Panc1 (cell line): ENCODE results near the gene ZBTB7A. TPM values are rescaled to one million over a fixed set of nuclear protein-coding genes. Genes with fewer than 3 reads are reported as not detected.
A peak's percentile ranks its signal among the peaks of the same experiment; 100 is the strongest.

ENCODE experiments used
- ATAC-seq: fragments of 200-7000 bp; cut with Tn5 transposase; 2 replicates; pipeline ENCODE4 v1.9.1; 2020; ENCODE audit warnings: mild to moderate bottlenecking, moderate library complexity
- BruUV-seq: library from RNA; stranded (reverse); fragments of 400-500 nt; replicated peaks from 2 replicates; lab custom pipeline; 2021; lab: Mats Ljungman, UMichigan
- CTCF ChIA-PET: fragments of 300-600 bp; sonication (Branson Sonifier 250); formaldehyde crosslinking; loops from one replicate; lab custom pipeline; 2022; ENCODE audit warnings: antibody characterized with exemption; lab: Charles Lee
- POLR2A ChIA-PET: fragments of 300-600 bp; sonication (Branson Sonifier 250); formaldehyde crosslinking; loops from one replicate; lab custom pipeline; 2022; ENCODE audit warnings: antibody characterized with exemption; lab: Charles Lee
- DNase-seq: peaks from one replicate; pipeline ENCODE4 v3.0.0-alpha.2; 2010; ENCODE audit warnings: low read depth, low spot score
- H3K27ac ChIP-seq: 2 replicates; pipeline ENCODE4 v1.5.1; 2011; ENCODE audit warnings: mild to moderate bottlenecking, low read length, inconsistent platforms
- H3K27me3 ChIP-seq: fragments of 200-500 bp; sonication (Bioruptor generic); 2 replicates; pipeline ENCODE4 v1.6.0; 2014; ENCODE audit warnings: low read length, inconsistent platforms; ENCODE audit not compliant: control insufficient read depth, insufficient read depth
- H3K36me3 ChIP-seq: fragments of 200-500 bp; sonication (Bioruptor generic); 2 replicates; pipeline ENCODE4 v1.5.1; 2014; ENCODE audit warnings: inconsistent platforms, mild to moderate bottlenecking, low read length, moderate library complexity; ENCODE audit not compliant: control insufficient read depth, insufficient read depth
- H3K4me1 ChIP-seq: 2 replicates; pipeline ENCODE4 v1.5.1; 2011; ENCODE audit warnings: inconsistent platforms, mild to moderate bottlenecking, low read length, moderate library complexity; ENCODE audit not compliant: control insufficient read depth, insufficient read depth
- H3K4me3 ChIP-seq, 2 experiments: 2 replicates each; pipeline ENCODE4 v1.5.1; 2011 to 2012; ENCODE audit warnings: low read depth in 2 of 2, low read length in 2 of 2, mild to moderate bottlenecking in 2 of 2, inconsistent platforms in 1 of 2, moderate library complexity in 1 of 2
- H3K9me3 ChIP-seq: fragments of 200-500 bp; sonication (Bioruptor generic); 2 replicates; pipeline ENCODE4 v1.5.1; 2014; ENCODE audit warnings: low read depth, mild to moderate bottlenecking, inconsistent platforms, low read length, moderate library complexity; ENCODE audit not compliant: control insufficient read depth, insufficient read depth
- POLR2AphosphoS5 ChIP-seq: IDR thresholded peaks from 2 replicates; pipeline ENCODE4 v1.6.1; 2012; ENCODE audit warnings: mild to moderate bottlenecking, low read depth, low read length, moderate library complexity
- SIN3A ChIP-seq: IDR thresholded peaks from 2 replicates; pipeline ENCODE4 v1.6.1; 2012; ENCODE audit warnings: low read depth, mild to moderate bottlenecking, low read length, moderate library complexity, borderline replicate concordance; ENCODE audit not compliant: insufficient read depth
- TCF7L2 ChIP-seq: IDR thresholded peaks from 2 replicates; pipeline ENCODE4 v1.6.1; 2011; ENCODE audit warnings: mild to moderate bottlenecking, low read depth, low read length, inconsistent platforms
- in situ Hi-C: cut with HindIII; loops from 2 replicates; pipeline ENCODE4 v1.10.0; 2016; ENCODE audit warnings: low sequenced_read_pairs, low pct_unique_long_range_greater_than_20kb
- intact Hi-C: fragments of 100-400 bp; cut with micrococcal nuclease; formaldehyde crosslinking; loops from one replicate; pipeline ENCODE4 v1.10.0; 2022; ENCODE audit not compliant: unreplicated experiment
- total RNA-seq: library from RNA; stranded (reverse); gene quantifications from one replicate; pipeline ENCODE4 v1.2.1, GENCODE V29; 2021; ENCODE audit not compliant: unreplicated experiment
- TF ChIP-seq, protein P1 (sequence below): fragments of 450-650 bp; IDR thresholded peaks from 2 replicates; pipeline ENCODE4 v1.5.1; 2017; ENCODE audit warnings: mild to moderate bottlenecking
- TF ChIP-seq, protein P2 (sequence below), 2 experiments: IDR thresholded peaks; 2 replicates each; pipeline ENCODE4 v1.6.1; 2011 to 2012; ENCODE audit warnings: low read depth in 2 of 2, control low read depth in 1 of 2, low read length in 1 of 2, mild to moderate bottlenecking in 1 of 2, moderate library complexity in 1 of 2; ENCODE audit not compliant: insufficient read depth in 1 of 2

Gene ZBTB7A
- total RNA-seq, 1 experiment from 2014 or later, result 48.0 TPM

DNA sequence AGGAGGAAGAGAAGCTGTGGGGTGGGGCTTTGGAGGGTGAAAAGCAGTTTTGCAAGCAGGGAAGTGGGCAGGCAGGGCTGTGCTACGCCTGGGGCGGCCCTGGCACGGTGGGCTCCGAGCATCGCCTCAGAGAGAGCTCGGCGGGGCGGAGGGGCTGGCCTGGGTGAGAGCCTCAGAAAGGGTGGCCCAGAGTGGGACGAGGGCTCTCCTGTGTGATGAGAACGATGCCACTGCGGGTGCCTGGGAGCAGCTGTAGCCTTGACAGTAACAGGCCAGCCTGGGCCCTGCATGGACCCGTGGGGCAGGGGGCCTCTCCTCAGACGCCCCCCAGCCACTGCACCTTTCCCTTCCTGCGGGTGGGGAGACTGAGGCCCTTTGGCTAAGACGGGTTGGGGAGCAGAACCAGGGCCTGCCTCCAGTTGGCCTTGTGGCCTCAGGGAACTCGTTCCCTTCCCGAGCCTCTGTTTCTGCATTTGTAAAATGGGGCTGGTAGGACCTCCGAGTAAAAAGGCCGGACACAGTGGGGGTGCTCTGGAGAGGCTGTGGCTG lies 31.6 kb downstream of the ZBTB7A start:
- DNase-seq (no peak), ATAC-seq (peak; percentile 23; the same call in 1 of the 2 replicates)
- intact Hi-C loops (no loop called here), in situ Hi-C loops (no loop called here)
- no peaks in the 10 kb centered on the region; the same call in none of the 2 replicates for H3K4me1 ChIP-seq
- H3K9me3 ChIP-seq, result no peaks in the 10 kb centered on the region
- H3K4me3 ChIP-seq, result no peak overlapping the region
- H3K36me3 ChIP-seq, result no peaks in the 10 kb centered on the region
- ChIA-PET CTCF (no interaction called here), POLR2A (no interaction called here)
- BruUV-seq, result no TSS peak
- TF ChIP-seq POLR2AphosphoS5 (no peak), TCF7L2 (no peak), SIN3A (no peak)
- TF ChIP-seq, protein P1, sequence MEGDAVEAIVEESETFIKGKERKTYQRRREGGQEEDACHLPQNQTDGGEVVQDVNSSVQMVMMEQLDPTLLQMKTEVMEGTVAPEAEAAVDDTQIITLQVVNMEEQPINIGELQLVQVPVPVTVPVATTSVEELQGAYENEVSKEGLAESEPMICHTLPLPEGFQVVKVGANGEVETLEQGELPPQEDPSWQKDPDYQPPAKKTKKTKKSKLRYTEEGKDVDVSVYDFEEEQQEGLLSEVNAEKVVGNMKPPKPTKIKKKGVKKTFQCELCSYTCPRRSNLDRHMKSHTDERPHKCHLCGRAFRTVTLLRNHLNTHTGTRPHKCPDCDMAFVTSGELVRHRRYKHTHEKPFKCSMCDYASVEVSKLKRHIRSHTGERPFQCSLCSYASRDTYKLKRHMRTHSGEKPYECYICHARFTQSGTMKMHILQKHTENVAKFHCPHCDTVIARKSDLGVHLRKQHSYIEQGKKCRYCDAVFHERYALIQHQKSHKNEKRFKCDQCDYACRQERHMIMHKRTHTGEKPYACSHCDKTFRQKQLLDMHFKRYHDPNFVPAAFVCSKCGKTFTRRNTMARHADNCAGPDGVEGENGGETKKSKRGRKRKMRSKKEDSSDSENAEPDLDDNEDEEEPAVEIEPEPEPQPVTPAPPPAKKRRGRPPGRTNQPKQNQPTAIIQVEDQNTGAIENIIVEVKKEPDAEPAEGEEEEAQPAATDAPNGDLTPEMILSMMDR, result no peak
- no peak overlapping the region for H3K27ac ChIP-seq
- no peaks in the 10 kb centered on the region for H3K27me3 ChIP-seq

DNA sequence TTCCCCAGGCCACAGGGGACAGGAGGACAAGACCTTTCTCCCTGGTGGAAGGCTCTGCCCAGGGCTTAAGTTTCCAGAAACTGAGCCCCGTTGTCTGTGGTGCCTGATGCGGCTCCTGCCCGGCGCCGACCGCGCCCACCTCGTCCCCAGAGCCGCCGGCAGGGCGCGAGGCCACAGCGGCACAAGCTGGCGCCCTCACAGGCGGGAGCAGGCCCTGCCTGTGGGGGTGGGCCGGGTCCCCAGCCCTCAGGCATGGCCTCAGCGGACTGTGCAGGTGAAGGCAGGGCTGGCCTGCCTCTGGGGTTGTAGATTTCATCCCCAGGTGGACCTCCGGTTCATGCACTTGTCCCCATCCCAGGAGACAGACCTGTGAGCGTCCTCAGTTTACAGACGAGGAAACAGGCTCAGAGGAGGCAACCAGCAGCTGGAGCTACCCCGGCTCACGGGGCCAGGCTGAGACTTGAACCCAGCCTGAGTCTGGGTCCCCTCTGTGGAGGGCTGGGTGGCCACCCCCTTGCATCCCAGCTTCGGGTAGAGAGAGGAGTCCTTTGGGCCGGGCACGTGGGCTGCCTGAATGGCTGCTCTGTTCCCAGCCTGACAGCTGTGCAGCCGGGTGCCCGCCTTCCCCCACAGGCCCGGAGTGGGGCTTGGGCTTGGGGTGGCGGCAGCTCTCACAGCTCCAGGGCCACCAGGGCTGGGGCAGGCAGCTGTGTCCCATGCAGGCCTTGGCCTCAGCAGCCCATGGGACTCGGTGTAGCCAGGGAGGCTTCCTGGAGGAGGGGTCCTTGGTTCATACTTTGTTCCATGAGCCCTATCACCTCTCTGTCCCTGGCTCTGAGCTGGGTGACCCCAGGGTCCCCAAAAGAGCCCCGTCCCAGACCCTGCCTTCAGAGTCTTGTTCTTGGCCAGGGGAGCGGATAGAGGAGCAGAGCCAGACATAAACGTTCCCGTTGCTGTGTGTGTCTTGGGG lies 32.4 kb downstream of the ZBTB7A start:
- intact Hi-C loops (no loop called here), in situ Hi-C loops (no loop called here)
- H3K36me3 ChIP-seq, result no peaks in the 10 kb centered on the region
- no peaks in the 10 kb centered on the region; the same call in none of the 2 replicates for H3K4me1 ChIP-seq
- no peak overlapping the region for H3K4me3 ChIP-seq
- no peaks in the 10 kb centered on the region for H3K9me3 ChIP-seq
- H3K27ac ChIP-seq, result no peak overlapping the region
- ChIA-PET CTCF (no interaction called here), POLR2A (no interaction called here)
- no peak for TF ChIP-seq POLR2AphosphoS5
- TF ChIP-seq TCF7L2, result no peak
- TF ChIP-seq, protein P2, sequence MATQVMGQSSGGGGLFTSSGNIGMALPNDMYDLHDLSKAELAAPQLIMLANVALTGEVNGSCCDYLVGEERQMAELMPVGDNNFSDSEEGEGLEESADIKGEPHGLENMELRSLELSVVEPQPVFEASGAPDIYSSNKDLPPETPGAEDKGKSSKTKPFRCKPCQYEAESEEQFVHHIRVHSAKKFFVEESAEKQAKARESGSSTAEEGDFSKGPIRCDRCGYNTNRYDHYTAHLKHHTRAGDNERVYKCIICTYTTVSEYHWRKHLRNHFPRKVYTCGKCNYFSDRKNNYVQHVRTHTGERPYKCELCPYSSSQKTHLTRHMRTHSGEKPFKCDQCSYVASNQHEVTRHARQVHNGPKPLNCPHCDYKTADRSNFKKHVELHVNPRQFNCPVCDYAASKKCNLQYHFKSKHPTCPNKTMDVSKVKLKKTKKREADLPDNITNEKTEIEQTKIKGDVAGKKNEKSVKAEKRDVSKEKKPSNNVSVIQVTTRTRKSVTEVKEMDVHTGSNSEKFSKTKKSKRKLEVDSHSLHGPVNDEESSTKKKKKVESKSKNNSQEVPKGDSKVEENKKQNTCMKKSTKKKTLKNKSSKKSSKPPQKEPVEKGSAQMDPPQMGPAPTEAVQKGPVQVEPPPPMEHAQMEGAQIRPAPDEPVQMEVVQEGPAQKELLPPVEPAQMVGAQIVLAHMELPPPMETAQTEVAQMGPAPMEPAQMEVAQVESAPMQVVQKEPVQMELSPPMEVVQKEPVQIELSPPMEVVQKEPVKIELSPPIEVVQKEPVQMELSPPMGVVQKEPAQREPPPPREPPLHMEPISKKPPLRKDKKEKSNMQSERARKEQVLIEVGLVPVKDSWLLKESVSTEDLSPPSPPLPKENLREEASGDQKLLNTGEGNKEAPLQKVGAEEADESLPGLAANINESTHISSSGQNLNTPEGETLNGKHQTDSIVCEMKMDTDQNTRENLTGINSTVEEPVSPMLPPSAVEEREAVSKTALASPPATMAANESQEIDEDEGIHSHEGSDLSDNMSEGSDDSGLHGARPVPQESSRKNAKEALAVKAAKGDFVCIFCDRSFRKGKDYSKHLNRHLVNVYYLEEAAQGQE (IDR thresholded peaks at IDR 0.05; ENCODE audit: insufficient read depth in 1 of 2, low read depth in 2 of 2, low read length in 1 of 2), result no peak
- TF ChIP-seq, protein P1, result no peak
- TF ChIP-seq SIN3A, result no peak
- no TSS peak for BruUV-seq
- DNase-seq (no peak), ATAC-seq (peak; percentile 22)
- H3K27me3 ChIP-seq, result no peaks in the 10 kb centered on the region
